ENCODE measurements around the gene COQ8B.
"Not testable (repeated sequence)": the region's sequence is repeated elsewhere in the genome, so short reads cannot be mapped to it uniquely, and the experiment has no call there.

The COQ8B gene

GRCh38 chr19:40663695-40664692 is 52.7 kb downstream of the COQ8B start:
- DNase-seq: no peak

- DNase-seq: peak; percentile 78 to 82
Observed at GRCh38 chr19:40662925-40663694, 53.6 kb downstream of the COQ8B start.

GRCh38 chr19:40661616-40662015 is 55.1 kb downstream of the COQ8B start:
- DNase-seq: no peak

- no peak for DNase-seq
Observed at GRCh38 chr19:40659566-40659965, 57.1 kb downstream of the COQ8B start.

- no peak for DNase-seq
Observed at GRCh38 chr19:40659116-40659515, 57.6 kb downstream of the COQ8B start.

GRCh38 chr19:40658031-40658430 is 58.7 kb downstream of the COQ8B start:
- no peak for DNase-seq

- DNase-seq: not testable (repeated sequence)
Observed at GRCh38 chr19:40655684-40656083, 61.0 kb downstream of the COQ8B start.

GRCh38 chr19:40652303-40652702 is 64.4 kb downstream of the COQ8B start:
- DNase-seq: not testable (repeated sequence)

- no peak for DNase-seq
Observed at GRCh38 chr19:40650749-40651305, 65.9 kb downstream of the COQ8B start.

GRCh38 chr19:40649903-40650675 is 66.6 kb downstream of the COQ8B start:
- not testable (repeated sequence) for DNase-seq

GRCh38 chr19:40646743-40647254 is 69.9 kb downstream of the COQ8B start:
- no peak for DNase-seq

GRCh38 chr19:40642757-40643305 is 73.9 kb downstream of the COQ8B start:
- no peak for DNase-seq

- no peak for DNase-seq
Observed at GRCh38 chr19:40642051-40642706, 74.5 kb downstream of the COQ8B start.

Measured in NCI-H1930 (cell line).